ENCODE results near the gene ADAMTS17. TPM values are rescaled to one million over a fixed set of nuclear protein-coding genes. Genes with fewer than 3 reads are reported as not detected.

Gene ADAMTS17
- total RNA-seq, 1 experiment from 2014 or later = 0.25 TPM

DNA sequence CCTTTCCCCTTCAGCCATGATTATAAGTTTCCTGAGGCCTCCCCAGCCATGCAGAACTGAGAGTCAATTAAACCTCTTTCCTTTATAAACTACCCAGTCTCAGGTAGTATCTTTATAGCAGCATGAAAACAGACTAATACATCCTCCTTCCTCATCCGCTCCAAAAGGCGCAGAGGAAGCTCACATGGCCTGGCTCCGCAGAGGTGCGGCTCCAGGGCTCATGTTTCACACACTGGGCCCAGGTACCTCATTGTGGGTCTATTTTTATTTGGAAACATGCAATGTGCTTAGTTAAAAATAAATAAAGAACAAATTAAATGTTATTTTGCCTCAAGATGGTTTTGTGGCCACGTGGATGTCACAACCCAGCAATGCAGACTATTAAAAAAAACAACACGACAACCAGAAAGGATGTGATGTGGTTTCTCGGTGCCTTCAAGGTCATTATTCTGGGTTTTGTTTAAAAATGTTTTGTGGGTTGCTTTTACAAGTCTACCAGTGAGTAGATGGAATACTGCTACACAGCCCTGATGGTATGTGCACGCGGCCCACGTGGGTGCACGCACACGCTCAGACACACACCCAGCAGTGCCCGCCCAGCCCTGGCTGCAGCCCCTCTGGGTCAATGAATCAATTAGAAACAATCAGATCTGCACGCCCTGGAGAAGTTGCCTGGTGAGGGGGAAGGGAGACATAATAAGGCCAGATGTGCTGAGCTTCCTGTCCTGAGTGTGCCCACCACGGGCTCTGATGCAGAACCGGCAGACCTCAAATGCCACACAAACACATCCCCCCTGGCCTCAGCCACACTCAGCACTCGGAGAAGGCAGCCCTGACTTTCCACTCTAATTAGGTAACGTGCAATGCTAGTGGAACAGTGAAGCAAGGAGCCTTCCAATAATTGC, 140.1 kb downstream of the ADAMTS17 start:
- DNase-seq (ENCODE audit: low spot score) = peak; percentile 44

DNA sequence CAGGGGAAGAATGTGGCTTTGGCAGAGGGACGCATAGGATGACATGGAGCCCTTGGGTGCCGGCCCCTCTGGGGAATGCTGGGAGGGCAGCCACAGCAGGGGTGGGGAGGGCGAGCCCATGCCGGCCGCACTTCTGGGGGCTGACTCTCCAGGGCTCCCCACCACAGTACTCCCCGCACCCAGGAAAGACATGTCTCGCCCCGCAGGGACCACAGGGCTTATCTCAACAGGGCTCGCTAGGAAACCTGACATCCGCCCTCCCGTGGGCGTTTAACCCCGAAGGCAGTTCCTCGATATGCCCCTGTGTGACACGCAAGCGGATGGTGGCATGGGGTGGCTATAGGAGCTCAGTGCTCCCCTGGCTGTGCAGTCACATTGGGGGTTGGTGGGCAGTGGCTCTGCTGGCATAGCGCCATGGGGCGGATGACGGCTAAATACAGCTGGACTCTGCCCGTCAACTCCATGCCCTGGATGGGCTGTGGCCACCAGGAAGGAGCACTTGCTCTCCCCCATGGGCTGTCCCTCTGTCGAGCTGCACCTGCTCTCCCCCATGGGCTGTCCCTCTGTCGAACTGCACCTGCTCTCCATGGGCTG, 141.4 kb downstream of the ADAMTS17 start:
- no peak for DNase-seq (ENCODE audit: low spot score)

DNA sequence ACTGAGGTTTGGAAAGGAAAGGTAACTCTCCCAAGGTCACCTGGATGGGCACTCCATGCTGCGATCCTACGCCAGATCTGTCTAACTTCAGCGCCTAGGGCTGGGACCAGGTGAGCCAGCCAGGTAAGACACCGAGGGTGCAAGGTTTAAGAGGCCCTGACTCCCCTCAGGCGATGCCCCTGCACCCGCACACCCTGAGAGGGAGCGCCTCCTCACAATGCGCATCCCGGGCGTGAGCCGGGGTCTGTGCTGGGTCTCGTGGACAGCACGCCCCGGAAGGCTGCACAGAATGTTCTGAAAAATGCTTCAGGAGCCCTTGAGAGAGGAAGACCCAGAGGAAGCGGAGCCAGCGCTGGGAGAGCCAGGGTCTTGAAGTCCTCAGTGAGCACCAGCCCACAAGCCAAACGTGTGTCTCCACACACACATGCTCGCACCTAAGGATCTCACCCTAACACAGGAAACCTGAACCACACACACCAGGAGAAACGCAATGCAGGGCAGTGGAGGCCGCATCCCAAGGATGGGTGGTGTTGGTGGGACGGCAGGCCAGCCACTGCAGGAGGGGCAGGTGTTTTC, 142.0 kb downstream of the ADAMTS17 start:
- DNase-seq (ENCODE audit: low spot score) = no peak

GRCh38 chr15:100198442-100198841, 143.3 kb downstream of the ADAMTS17 start:
- DNase-seq (ENCODE audit: low spot score) = no peak

- DNase-seq (ENCODE audit: low spot score) = no peak
These were observed 145.3 kb downstream of the ADAMTS17 start for GRCh38 chr15:100196326-100197058.

GRCh38 chr15:100194996-100195395, 146.8 kb downstream of the ADAMTS17 start:
- no peak for DNase-seq (ENCODE audit: low spot score)

GRCh38 chr15:100193277-100193860, 148.4 kb downstream of the ADAMTS17 start:
- no peak for DNase-seq (ENCODE audit: low spot score)

DNA sequence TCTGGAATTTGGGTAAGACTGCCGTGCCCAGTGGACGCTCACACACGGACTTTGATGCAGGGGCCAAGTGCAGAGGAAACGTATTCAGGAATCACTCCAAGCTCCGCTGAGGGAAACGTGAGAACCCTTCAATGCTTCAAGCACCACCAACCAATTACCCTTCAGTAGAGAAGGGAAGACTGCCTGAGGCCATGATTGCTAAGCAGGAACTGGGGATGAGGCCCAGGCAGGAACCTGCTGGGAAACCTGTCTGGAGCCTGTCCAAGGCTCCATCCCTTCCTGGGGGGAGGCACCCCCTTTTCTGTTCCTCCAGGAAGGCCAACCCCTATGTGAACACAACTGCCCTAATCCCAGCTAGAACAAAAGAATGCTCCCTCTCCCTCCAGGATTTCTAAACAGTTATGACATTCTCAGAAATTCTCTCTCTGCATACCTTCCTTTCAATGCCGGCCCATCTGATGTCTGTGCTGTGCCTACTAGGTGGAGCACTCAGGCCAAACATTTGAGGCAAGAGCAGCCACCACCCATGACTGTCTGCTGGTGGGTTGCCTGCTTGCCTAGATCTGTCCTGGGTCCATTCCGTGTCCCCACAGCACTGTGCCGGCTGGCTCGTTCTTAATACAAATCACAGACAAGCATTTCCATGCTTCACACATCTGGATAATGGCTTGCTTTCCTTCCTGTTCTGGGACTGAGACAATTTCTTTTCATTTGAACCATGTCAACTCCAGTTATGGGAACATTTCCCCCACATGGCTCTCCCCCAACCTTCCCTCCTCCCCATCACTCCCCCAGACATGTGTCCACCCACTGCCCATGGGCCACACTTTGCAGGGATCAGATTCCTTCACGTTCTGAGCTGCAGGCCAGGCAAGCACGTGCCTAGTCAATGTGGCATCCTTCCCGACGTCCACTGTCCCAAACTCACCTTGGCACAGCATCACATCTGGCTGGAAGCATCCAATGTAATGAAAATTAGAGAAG, 149.4 kb downstream of the ADAMTS17 start:
- DNase-seq (ENCODE audit: low spot score) = no peak

DNA sequence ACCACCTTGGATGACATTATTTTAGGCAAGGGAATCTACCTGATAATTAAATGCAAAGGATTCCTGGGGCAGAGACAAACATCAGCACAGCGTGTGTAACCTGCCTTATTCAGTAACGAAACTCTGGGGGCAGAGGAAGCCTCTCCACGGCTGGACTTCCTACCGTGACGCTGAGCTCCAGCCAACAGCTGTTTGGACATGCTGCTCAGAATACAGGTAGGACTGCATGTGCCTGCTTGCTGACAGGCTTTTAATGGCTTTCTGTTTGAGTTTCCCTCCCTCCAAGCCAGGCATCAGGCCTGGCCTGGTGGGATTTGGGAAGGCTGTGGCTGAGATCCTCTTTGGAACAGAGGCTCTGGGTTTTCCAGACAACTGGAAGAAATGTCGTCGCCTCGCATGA, 150.6 kb downstream of the ADAMTS17 start:
- no peak for DNase-seq (ENCODE audit: low spot score)

DNA sequence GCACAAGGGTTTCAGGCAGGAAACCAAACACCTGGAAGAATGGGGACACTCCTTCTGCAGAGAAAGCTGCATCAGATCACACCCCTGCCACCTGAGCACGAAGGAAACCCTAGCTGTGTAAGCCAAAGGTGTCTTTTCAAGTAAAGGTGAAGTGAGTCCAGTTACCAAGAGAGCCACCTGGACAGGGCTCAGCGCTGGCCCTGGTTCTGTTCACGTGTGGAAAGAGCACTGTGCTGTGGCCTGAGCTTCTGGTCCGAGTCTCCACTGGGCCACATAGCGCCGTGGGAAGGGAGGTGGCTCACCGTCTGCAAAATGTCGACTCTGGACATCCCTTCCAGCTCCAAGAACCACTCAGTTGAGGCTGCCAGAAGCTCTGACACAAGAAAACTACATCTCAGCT, 151.1 kb downstream of the ADAMTS17 start:
- DNase-seq (ENCODE audit: low spot score) = no peak

DNA sequence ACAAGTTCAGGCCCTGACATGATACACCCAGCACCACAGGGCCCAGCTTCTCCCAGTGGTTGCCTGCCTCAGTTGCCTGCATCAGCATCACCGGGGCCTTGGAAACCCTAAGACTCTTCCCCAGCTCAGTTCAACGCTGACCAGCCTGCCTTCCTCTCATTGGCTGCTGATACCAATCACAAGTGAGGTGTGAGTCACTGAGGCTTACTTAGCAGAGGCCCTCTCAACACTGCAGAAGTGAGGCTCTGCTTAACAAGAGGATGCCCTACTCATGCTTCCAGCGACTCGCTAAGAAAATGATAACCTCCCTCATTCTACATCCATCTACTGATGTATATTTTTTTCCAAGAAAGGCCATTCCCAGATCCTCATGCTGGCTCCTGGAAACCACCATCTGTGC, 151.9 kb downstream of the ADAMTS17 start:
- no peak for DNase-seq (ENCODE audit: low spot score)

- DNase-seq (ENCODE audit: low spot score) = no peak
These were observed 152.5 kb downstream of the ADAMTS17 start for GRCh38 chr15:100189319-100189718.

- no peak for DNase-seq (ENCODE audit: low spot score)
These were observed 154.1 kb downstream of the ADAMTS17 start for GRCh38 chr15:100187677-100188076.

DNA sequence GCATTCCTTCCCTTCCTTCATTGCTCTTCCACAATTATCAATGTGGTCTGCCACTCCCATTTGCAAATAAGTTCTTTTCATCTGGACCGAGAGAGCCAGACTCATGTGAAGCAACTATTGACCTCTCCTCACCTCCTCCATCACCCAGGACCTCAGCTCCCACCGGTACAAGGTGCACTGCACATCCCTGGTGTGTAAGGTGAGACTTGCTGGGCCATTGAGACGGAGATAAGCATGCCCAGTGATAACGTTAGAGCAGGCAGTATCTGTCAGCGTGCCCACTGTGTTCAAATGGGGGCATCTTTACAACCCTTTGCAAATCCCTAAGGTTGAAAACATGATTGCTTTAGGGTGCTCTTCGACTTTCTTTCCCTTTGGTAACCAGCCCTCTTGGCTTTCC, 154.8 kb downstream of the ADAMTS17 start:
- DNase-seq (ENCODE audit: low spot score) = no peak

DNA sequence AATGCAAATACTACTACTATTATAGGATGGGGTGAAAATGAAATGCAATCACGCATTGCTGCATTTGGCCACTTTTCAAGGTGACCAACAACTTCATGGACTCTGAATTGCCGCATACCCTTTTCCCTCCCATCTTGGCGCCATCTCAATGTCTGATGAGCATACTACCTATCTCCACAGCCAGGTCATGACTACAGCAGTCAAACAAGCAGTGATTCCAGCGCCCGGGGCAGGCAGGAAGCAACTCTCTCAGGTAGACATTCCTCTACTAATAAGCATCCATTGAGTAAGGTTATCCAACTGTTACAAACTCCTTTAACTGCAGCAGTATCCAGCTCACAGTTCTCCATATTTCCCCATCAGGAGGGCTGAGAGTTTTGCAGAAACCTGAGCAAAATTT, 155.4 kb downstream of the ADAMTS17 start:
- DNase-seq (ENCODE audit: low spot score) = no peak

- DNase-seq (ENCODE audit: low spot score) = no peak
These were observed 157.8 kb downstream of the ADAMTS17 start for GRCh38 chr15:100183921-100184495.

DNA sequence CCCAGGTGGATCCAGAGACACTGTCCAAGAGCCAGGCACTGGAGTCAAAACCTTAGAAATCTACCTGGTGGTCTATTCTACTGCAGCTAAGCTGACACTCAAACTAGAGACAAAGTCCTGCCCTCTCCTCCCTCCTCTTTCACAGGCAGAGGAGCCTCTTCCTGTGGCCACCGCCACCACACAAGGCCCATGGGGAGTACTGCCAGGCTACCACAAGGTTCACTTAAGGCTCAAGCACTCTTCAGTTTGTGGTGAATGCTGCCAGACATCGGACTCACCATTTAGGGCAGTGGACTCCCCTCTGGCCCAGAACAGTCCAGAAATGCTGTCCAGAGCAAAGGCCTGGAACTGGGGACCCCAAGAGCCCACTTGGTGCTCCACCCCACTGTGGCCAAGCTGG, 160.9 kb downstream of the ADAMTS17 start:
- DNase-seq (ENCODE audit: low spot score) = no peak

- DNase-seq (ENCODE audit: low spot score) = no peak
These were observed 166.2 kb downstream of the ADAMTS17 start for GRCh38 chr15:100175406-100176114.

DNA sequence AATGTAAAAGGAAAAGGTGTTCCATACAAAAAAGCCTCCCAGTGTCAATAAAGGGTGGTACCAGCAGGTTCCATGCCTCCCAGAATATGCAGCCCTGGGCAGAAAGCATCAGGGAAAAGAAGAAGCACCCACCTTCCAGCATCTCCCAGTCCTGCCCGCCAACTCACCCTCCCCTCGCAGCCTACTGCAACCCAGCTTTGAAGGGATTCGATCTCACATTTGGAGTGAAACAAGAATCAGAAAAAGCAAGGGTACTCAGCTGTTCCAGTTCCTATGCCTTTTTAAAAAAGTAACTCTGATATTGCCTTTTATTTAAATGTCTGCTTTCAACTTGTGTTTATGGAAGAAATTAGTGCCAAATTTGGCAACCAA, 166.9 kb downstream of the ADAMTS17 start:
- no peak for DNase-seq (ENCODE audit: low spot score)

All from H4 (cell line).